Urinary bladder (tissue), 4 donors: ENCODE results near the gene LINC01488. TPM values are rescaled to one million over a fixed set of nuclear protein-coding genes. Genes with fewer than 3 reads are reported as not detected.
A peak's percentile ranks its signal among the peaks of the same experiment; 100 is the strongest.

Experiments
- DNase-seq: peaks from one replicate; pipeline ENCODE4 v3.0.0-alpha.2; 2015; ENCODE audit errors: extremely low spot score
- H3K27ac ChIP-seq: one replicate; pipeline ENCODE4 v1.5.1; 2013; ENCODE audit warnings: low read depth, mild to moderate bottlenecking, moderate library complexity
- H3K36me3 ChIP-seq: one replicate; pipeline ENCODE4 v1.6.1; 2013; ENCODE audit warnings: mild to moderate bottlenecking, moderate library complexity; ENCODE audit not compliant: insufficient read depth
- H3K4me1 ChIP-seq: one replicate; pipeline ENCODE4 v1.6.1; 2013; ENCODE audit warnings: mild to moderate bottlenecking, moderate library complexity; ENCODE audit not compliant: insufficient read depth
- H3K4me3 ChIP-seq: one replicate; pipeline ENCODE4 v1.5.1; 2013; ENCODE audit warnings: low read depth, low read length
- WGBS: extraction: QIAGEN DNeasy Blood & Tissue Kit; methylation state at CpG from one replicate; pipeline ENCODE4 v1.1.7; 2013; 5-methylcytosine and 5-hydroxymethylcytosine counted together
- polyA plus RNA-seq: library from polyadenylated mRNA; stranded (reverse); fragments of 200-250 nt; gene quantifications from one replicate; pipeline ENCODE4 v1.2.3, GENCODE V29; 2013
- total RNA-seq: library from RNA; depleted of rRNA; stranded (reverse); fragments of >200 nt; gene quantifications from one replicate; pipeline ENCODE4 v1.2.3, GENCODE V29; 2014
- donor health status: healthy with polysubstance abuse.
- donor health status: healthy.

Gene LINC01488
- total and polyA plus RNA-seq, 2 donors = 0.05 TPM; not detected in 1

- Histone ChIP-seq H3K4me1 (no peaks in the 10 kb centered on the region), H3K27ac (no peak overlapping the region), H3K4me3 (no peak overlapping the region), H3K36me3 (no peaks in the 10 kb centered on the region)
- DNase-seq = no peak
- 95% methylated on average over 6 of the region's 6 CpGs for WGBS
Measured at GRCh38 chr11:69440876-69441275, 40.6 kb upstream of the LINC01488 start.

DNA sequence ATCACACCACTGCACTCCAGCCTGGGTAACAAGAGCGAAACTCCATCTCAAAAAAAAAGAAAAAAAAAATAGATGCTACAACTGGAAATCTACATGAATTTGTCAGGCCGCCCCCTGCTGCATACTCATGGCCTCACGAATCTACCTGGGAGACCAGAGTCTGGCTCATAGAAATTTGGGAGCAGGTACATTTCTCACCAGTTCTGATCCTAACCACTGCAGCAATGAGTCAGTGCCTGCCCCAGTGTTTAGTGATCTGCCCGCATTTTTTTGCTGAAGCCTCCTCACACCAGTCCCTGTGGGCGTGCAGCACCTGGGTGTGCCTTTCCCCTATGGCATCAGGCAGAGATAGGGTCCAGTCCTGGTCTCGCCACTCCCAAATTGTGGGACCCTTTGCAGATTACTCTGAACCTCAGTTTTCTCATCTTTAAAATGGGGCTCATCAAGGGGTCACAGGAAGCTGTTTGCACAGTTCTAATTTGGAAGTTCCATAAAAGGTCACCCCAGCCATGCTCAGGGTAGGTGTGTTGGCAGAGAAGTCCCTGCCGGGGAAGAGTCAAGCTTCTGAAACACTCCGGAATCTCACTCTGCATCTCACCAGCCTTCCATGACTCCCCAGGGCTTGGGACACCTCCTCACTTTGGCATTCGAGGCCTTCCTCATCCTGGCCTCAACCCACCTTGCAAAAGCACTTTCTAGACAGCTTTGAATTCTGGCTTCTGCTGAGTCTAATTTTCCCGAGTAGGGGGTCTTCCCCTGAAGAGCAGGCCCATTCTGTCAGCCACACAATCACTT is 39.3 kb upstream of the LINC01488 start:
- Histone ChIP-seq H3K27ac (no peak overlapping the region), H3K4me1 (no peaks in the 10 kb centered on the region), H3K4me3 (no peak overlapping the region), H3K36me3 (no peaks in the 10 kb centered on the region)
- 73% methylated on average over 10 of the region's 10 CpGs for WGBS
- no peak for DNase-seq

GRCh38 chr11:69442807-69443137 is 38.7 kb upstream of the LINC01488 start:
- Histone ChIP-seq H3K4me3 (no peak overlapping the region), H3K27ac (peak overlapping the region; percentile 19), H3K4me1 (no peaks in the 10 kb centered on the region), H3K36me3 (no peaks in the 10 kb centered on the region)
- WGBS = 24% methylated on average over 10 of the region's 10 CpGs
- DNase-seq = peak; percentile 50

- WGBS = 2% methylated on average over 48 of the region's 48 CpGs
- H3K4me1 ChIP-seq = no peaks in the 10 kb centered on the region
- H3K4me3 ChIP-seq = peak overlapping the region; percentile 32
- H3K27ac ChIP-seq = peak overlapping the region; percentile 44
- DNase-seq = peak; percentile 86
- no peaks in the 10 kb centered on the region for H3K36me3 ChIP-seq
Measured at GRCh38 chr11:69443138-69443967, 38.1 kb upstream of the LINC01488 start.

DNA sequence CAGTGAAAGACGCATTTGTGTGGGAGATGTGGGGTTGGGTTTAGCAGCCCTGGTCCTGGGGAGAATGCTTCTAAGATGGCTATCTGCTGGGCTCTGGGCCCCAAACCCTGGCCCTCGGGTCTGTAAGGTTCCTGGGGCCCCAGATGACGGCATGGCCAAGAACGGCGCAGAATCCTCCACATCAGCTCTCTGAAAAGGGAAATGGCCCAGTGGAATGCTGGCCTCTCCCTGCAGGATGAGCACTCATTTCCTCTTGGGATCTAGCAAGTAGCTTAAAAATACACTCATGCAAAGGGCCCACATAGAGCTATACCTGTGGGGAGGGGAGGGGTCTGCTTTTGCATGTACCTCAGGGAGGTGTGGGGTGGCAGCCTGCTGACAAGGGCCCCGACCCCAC is 37.5 kb upstream of the LINC01488 start:
- Histone ChIP-seq H3K4me1 (no peaks in the 10 kb centered on the region), H3K36me3 (no peaks in the 10 kb centered on the region), H3K27ac (no peak overlapping the region), H3K4me3 (no peak overlapping the region)
- 42% methylated on average over 6 of the region's 6 CpGs for WGBS
- DNase-seq = no peak

DNA sequence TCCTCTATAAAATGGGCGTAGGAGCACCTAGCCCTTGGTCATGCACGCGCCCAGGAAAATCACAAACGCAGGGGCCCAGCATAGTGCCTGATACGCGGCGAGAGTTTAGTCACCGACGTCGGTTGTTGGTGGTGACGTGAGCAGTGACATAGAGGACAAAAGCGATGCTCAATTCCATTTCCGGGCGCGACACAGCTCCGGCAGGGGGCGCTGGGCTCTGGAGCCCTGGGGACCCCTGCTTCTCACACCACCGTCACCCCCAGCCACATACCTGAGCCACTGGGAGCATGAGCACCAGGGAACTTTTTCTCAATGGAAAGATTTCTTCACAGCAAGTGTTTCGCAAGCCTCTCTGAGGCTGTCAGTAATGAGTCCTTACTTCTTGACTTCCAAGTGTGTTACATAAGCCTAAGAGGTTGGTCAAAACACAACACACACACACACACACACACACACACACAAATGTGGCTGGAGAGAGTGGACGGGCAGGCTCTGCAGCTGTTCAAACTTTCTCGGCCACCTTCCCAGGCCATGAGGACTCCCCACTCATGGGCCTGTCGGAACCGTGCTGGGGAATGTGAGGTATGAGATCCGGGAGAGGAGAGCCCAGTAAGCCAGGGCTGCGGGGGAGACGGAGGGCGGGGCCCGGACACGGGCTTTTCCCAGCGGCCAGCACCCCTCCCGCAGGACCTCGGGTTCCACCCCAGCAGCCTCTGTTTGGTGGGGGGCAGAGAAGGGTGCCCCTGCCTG is 36.9 kb upstream of the LINC01488 start:
- 45% methylated on average over 32 of the region's 32 CpGs for WGBS
- H3K27ac ChIP-seq = no peak overlapping the region
- peak; percentile 42 for DNase-seq
- no peak overlapping the region for H3K4me3 ChIP-seq
- no peaks in the 10 kb centered on the region for H3K4me1 ChIP-seq
- no peaks in the 10 kb centered on the region for H3K36me3 ChIP-seq

DNA sequence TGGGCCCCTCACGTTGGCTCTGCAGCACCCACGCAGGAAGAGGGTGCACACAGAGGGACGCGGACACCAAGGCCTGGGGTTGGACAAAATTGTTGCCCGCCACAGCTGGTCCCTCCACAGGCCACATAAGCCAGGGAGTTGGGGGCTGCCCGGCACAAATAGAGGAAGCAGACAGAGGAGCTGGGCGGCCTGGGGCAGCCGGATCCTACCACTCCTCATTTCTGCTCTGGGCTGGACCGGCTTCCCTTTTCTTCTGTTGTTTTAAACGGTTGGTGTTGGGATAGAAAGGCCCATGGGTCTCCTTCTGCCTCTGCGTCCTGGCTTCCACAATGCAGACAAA is 36.4 kb upstream of the LINC01488 start:
- Histone ChIP-seq H3K4me1 (no peaks in the 10 kb centered on the region), H3K27ac (no peak overlapping the region), H3K36me3 (no peaks in the 10 kb centered on the region), H3K4me3 (no peak overlapping the region)
- no peak for DNase-seq
- WGBS = 83% methylated on average over 11 of the region's 11 CpGs

DNA sequence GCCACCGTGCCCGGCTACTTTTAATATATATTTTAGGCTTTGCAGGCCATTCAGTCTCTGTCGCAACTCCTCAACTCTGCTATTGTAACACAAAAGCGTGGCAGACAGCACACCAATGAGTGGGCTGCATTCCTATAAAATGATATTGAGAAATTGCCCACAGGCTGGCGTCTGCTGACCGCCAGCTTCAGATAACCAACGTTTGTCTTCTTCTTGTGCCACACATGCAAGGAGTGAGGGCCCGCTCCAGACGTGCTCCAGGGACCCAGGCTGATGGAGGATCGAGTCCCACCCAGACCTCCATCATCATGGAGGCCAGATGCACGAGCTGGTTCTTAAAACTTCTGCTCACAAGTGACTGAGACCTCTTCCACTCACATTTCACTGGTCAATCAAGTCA is 35.4 kb upstream of the LINC01488 start:
- Histone ChIP-seq H3K4me3 (no peak overlapping the region), H3K27ac (no peak overlapping the region), H3K36me3 (no peaks in the 10 kb centered on the region), H3K4me1 (no peaks in the 10 kb centered on the region)
- 88% methylated on average over 11 of the region's 11 CpGs for WGBS
- DNase-seq = no peak

DNA sequence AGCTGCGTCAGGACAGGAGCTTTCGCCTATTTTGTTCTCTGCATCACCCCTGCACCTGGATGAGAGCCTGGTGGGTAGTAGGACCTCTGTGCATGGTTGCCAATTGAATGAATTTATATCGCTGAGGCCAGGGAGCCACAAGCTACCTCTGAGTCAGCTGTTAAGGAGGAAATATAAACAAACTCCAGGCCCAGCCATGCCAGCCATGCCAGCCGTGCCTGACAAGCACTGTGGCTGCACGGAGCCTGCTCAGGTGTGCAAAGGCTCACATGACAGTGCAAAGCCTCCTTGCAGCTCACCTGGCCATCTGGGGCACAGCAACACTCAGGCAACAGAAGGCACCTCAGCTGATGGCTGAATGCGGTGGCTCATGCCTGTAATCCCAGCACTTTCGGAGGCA is 33.7 kb upstream of the LINC01488 start:
- no peak overlapping the region for H3K27ac ChIP-seq
- H3K4me3 ChIP-seq = no peak overlapping the region
- H3K36me3 ChIP-seq = no peaks in the 10 kb centered on the region
- 74% methylated on average over 7 of the region's 7 CpGs for WGBS
- DNase-seq = no peak
- H3K4me1 ChIP-seq = no peaks in the 10 kb centered on the region

- Histone ChIP-seq H3K36me3 (no peaks in the 10 kb centered on the region), H3K27ac (no peak overlapping the region), H3K4me1 (no peaks in the 10 kb centered on the region), H3K4me3 (no peak overlapping the region)
- WGBS = 77% methylated on average over 15 of the region's 15 CpGs
- DNase-seq = no peak
Measured at GRCh38 chr11:69448471-69449284, 32.8 kb upstream of the LINC01488 start.

- DNase-seq = no peak
- Histone ChIP-seq H3K27ac (no peak overlapping the region), H3K36me3 (no peaks in the 10 kb centered on the region), H3K4me1 (no peaks in the 10 kb centered on the region), H3K4me3 (no peak overlapping the region)
- 44% methylated on average over 29 of the region's 29 CpGs for WGBS
Measured at GRCh38 chr11:69449320-69450063, 32.0 kb upstream of the LINC01488 start.

GRCh38 chr11:69450064-69450856 is 31.2 kb upstream of the LINC01488 start:
- Histone ChIP-seq H3K4me1 (no peaks in the 10 kb centered on the region), H3K27ac (no peak overlapping the region), H3K4me3 (no peak overlapping the region), H3K36me3 (no peaks in the 10 kb centered on the region)
- no peak for DNase-seq
- WGBS = 73% methylated on average over 18 of the region's 18 CpGs
